HG02678 (cell line): ENCODE results near the gene ASTN2.

Source experiments
- ATAC-seq: cut with Tn5 transposase; IDR thresholded peaks from one replicate; pipeline ENCODE4 v1.9.1; 2021; ENCODE audit warnings: mild to moderate bottlenecking, moderate library complexity; ENCODE audit not compliant: unreplicated experiment

The ASTN2 gene

GRCh38 chr9:116774421-116775180 lies 640.3 kb downstream of the ASTN2 start:
- no peak for ATAC-seq

GRCh38 chr9:116767219-116767618 lies 647.6 kb downstream of the ASTN2 start:
- ATAC-seq, result no peak

GRCh38 chr9:116765011-116765410 lies 649.8 kb downstream of the ASTN2 start:
- ATAC-seq, result no peak

- ATAC-seq, result no peak
Observed at GRCh38 chr9:116763770-116764169, 651.1 kb downstream of the ASTN2 start.

GRCh38 chr9:116760636-116761035 lies 654.2 kb downstream of the ASTN2 start:
- no peak for ATAC-seq

GRCh38 chr9:116757030-116757429 lies 657.8 kb downstream of the ASTN2 start:
- no peak for ATAC-seq

- ATAC-seq, result no peak
Observed at GRCh38 chr9:116753389-116753788, 661.5 kb downstream of the ASTN2 start.

GRCh38 chr9:116750510-116750909 lies 664.3 kb downstream of the ASTN2 start:
- ATAC-seq, result no peak

GRCh38 chr9:116749772-116750171 lies 665.1 kb downstream of the ASTN2 start:
- ATAC-seq, result no peak

- no peak for ATAC-seq
Observed at GRCh38 chr9:116749176-116749575, 665.7 kb downstream of the ASTN2 start.

GRCh38 chr9:116741742-116742141 lies 673.1 kb downstream of the ASTN2 start:
- ATAC-seq, result no peak

GRCh38 chr9:116741086-116741740 lies 673.6 kb downstream of the ASTN2 start:
- ATAC-seq, result no peak

GRCh38 chr9:116737152-116737546 lies 677.7 kb downstream of the ASTN2 start:
- ATAC-seq, result peak; percentile 77

GRCh38 chr9:116736399-116737151 lies 678.3 kb downstream of the ASTN2 start:
- no peak for ATAC-seq

- ATAC-seq, result no peak
Observed at GRCh38 chr9:116733010-116733641, 681.7 kb downstream of the ASTN2 start.

- ATAC-seq, result no peak
Observed at GRCh38 chr9:116726602-116727001, 688.3 kb downstream of the ASTN2 start.

- ATAC-seq, result no peak
Observed at GRCh38 chr9:116724123-116724522, 690.7 kb downstream of the ASTN2 start.

- no peak for ATAC-seq
Observed at GRCh38 chr9:116721944-116722343, 692.9 kb downstream of the ASTN2 start.

- no peak for ATAC-seq
Observed at GRCh38 chr9:116721411-116721810, 693.4 kb downstream of the ASTN2 start.

GRCh38 chr9:116720111-116720510 lies 694.7 kb downstream of the ASTN2 start:
- no peak for ATAC-seq

- ATAC-seq, result no peak
Observed at GRCh38 chr9:116718111-116718510, 696.7 kb downstream of the ASTN2 start.
